Measurements from ENCODE around the gene LRRC31. TPM values are rescaled to one million over a fixed set of nuclear protein-coding genes. Genes with fewer than 3 reads are reported as not detected.
A peak's percentile ranks its signal among the peaks of the same experiment; 100 is the strongest.

Gene LRRC31
- not detected for total RNA-seq

GRCh38 chr3:169869484-169870220, at the start of gene LRRC31:
TSS of gene LRRC31 (minus strand) at chr3:169869935. CDS start at chr3:169869807, 128 bp downstream.
- no peak for DNase-seq (ENCODE audit: low spot score in 2 of 2)
- Mint-ChIP-seq H3K9me3 (no peaks in the 10 kb centered on the region), H3K27ac (no peak within 1 kb of the TSS), H3K36me3 (no peaks in the 10 kb centered on the region)
- ATAC-seq: no peak

DNA sequence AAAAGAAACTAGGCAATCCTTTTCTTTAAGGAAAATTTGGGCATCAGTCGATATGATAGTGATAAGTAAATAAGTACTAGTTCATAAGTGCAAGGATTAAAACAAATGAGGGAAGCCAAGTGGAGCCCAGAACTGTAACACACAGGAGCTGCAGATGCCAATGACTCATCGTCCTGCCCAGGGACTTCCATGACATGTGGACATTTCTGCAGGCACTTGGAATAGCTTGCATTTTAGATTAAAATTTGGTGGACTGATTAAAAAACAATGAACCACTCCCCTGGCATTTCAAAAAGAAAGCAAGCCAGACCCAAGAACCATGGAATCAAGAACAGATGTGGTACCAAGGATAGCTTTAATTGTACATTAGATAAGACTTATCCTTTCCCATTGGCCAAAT, 44.6 kb upstream of the LRRC31 start:
- H3K36me3 Mint-ChIP-seq: no peaks in the 10 kb centered on the region
- DNase-seq (ENCODE audit: low spot score in 2 of 2) (no peak), ATAC-seq (no peak)
- no peaks in the 10 kb centered on the region for H3K9me3 Mint-ChIP-seq
- no peak overlapping the region for H3K27ac Mint-ChIP-seq

DNA sequence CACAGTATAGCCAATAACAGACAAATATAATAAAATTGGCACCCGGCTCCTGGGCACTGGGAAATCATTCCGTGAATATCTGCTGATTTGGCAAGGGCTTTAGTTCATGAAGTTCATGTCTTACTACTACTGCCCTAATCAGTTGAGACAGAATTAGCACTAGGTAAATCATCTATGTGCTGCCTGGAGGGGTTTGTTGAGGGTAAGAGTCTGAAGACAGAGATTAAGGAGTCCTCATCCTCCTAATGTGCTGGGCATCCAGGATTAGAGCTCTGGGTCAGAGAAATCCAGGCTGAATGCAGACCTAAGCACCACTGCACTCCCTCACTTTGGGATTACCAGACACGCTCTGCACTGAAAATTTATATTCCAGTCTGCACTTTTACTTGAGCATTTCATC, 43.6 kb upstream of the LRRC31 start:
- no peaks in the 10 kb centered on the region for H3K36me3 Mint-ChIP-seq
- no peak overlapping the region for H3K27ac Mint-ChIP-seq
- ATAC-seq: no peak
- no peak for DNase-seq (ENCODE audit: low spot score in 2 of 2)
- no peaks in the 10 kb centered on the region for H3K9me3 Mint-ChIP-seq

DNA sequence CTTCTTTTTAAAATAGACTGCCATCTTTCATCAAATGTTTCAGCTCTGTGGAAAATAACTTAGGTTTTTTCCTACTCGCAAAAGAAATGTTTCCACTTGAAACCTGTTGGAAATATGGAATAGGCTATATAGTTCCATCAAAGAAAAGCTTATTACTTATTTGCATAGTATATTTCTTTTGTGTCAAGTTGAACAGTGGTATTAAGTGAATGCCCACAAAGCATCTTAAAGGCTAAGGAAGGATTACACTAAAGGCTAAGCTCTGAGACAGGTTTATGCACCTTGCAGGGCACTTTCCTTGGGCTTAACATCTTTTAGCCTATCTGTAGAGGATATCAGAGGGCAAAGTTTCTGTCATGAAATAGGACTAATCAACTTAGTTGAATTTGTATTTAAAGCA, 41.5 kb upstream of the LRRC31 start, which contains the start of gene SAMD7:
Gene SAMD7, plus strand, starts transcription at position 301 of the 400 bp plus-strand sequence. CDS start 7,927 bp downstream, outside the sequence.
- Mint-ChIP-seq H3K9me3 (no peaks in the 10 kb centered on the region), H3K36me3 (no peaks in the 10 kb centered on the region), H3K27ac (no peak within 1 kb of the TSS)
- ATAC-seq: no peak
- DNase-seq (ENCODE audit: low spot score in 2 of 2): no peak

GRCh38 chr3:169907944-169908343, 38.2 kb upstream of the LRRC31 start:
- Mint-ChIP-seq H3K27ac (no peak overlapping the region), H3K9me3 (peaks cover 0 to 4% of the 10 kb centered on the region in 2 donors), H3K36me3 (peaks cover 8 to 9% of the 10 kb centered on the region in 2 donors)
- ATAC-seq (no peak), DNase-seq (ENCODE audit: low spot score in 2 of 2) (no peak)

- H3K36me3 Mint-ChIP-seq: peaks cover 8 to 11% of the 10 kb centered on the region in 2 donors
- ATAC-seq (no peak), DNase-seq (ENCODE audit: low spot score in 2 of 2) (no peak)
- peaks cover 0 to 7% of the 10 kb centered on the region in 2 donors for H3K9me3 Mint-ChIP-seq
- H3K27ac Mint-ChIP-seq: no peak overlapping the region
These were observed 37.7 kb upstream of the LRRC31 start for GRCh38 chr3:169907476-169907875.

DNA sequence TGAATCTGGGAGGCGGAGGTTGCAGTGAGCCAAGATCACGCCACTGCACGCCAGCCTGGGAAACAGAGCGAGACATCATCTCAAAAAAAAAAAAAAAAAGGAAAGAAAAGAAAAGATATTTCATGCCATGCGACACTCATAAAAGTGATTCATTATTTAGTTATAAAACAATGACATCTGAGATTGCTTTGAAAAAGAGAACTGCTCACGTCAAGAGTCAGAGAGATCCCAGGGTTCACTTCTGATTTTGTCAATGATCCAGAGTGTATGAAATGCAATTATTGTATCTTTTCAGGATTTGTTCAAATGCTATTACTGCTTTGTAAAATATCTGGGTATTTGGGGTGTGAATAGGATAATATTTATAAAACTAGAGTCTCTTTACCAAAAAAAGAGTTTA, 35.7 kb upstream of the LRRC31 start:
- ATAC-seq: no peak
- H3K36me3 Mint-ChIP-seq: peaks cover 19 to 21% of the 10 kb centered on the region in 2 donors
- DNase-seq (ENCODE audit: low spot score in 2 of 2): no peak
- H3K27ac Mint-ChIP-seq: no peak overlapping the region
- H3K9me3 Mint-ChIP-seq: peaks cover 0 to 12% of the 10 kb centered on the region in 2 donors

DNA sequence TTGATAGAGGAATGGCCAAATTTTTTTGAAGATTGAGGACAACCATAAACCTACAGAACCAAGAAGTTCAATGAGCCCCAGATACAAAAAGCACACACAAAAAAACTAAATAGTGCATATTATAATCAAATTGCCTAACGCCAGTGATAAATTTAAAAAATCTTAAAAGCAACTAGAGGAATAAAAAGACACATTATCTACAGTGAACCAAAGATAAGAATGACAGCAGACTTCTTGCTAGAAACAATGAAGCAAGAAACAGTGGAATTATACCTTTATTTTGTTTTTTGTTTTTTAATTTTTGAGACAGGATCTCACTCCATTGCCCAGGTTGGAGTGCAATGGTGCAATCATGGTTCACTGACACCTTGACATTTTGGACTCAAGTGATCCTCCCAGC, 31.7 kb upstream of the LRRC31 start:
- DNase-seq (ENCODE audit: low spot score in 2 of 2) (no peak), ATAC-seq (no peak)
- Mint-ChIP-seq H3K9me3 (peaks cover 0 to 23% of the 10 kb centered on the region in 2 donors), H3K27ac (no peak overlapping the region), H3K36me3 (peaks cover 20 to 26% of the 10 kb centered on the region in 2 donors)

- H3K9me3 Mint-ChIP-seq: peaks cover 0 to 17% of the 10 kb centered on the region in 2 donors
- ATAC-seq: no peak
- no peak overlapping the region for H3K27ac Mint-ChIP-seq
- peaks cover 9 to 18% of the 10 kb centered on the region in 2 donors for H3K36me3 Mint-ChIP-seq
- no peak for DNase-seq (ENCODE audit: low spot score in 2 of 2)
These were observed 27.5 kb upstream of the LRRC31 start for GRCh38 chr3:169897284-169897683.

DNA sequence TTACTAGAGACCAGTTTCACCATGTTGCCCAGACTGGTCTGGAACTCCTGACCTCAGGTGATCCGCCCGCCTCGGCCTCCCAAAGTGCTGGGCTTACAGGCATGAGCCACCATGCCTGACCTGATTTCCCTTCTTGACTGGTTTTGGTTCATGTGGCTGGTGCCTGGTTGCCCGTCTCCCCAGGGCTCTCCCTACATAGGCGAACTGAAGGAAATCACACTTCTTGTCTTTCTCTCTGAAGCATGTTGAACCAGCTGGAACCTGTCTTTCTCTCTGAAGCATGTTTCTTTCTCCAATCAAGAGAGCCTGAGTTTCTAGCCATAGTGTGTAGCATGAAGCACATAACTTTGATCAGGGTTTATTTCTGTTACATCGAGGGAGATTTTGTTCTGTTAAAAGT, 25.3 kb upstream of the LRRC31 start:
- no peak overlapping the region for H3K27ac Mint-ChIP-seq
- ATAC-seq: no peak
- peaks cover 0 to 8% of the 10 kb centered on the region in 2 donors for H3K9me3 Mint-ChIP-seq
- no peak for DNase-seq (ENCODE audit: low spot score in 2 of 2)
- peaks cover 0 to 2% of the 10 kb centered on the region in 2 donors for H3K36me3 Mint-ChIP-seq

- Mint-ChIP-seq H3K36me3 (no peaks in the 10 kb centered on the region), H3K9me3 (peaks cover 0 to under 1% of the 10 kb centered on the region in 2 donors), H3K27ac (no peak overlapping the region)
- DNase-seq (ENCODE audit: low spot score in 2 of 2) (no peak), ATAC-seq (no peak)
These were observed 24.4 kb upstream of the LRRC31 start for GRCh38 chr3:169894110-169894509.

- no peaks in the 10 kb centered on the region for H3K9me3 Mint-ChIP-seq
- H3K36me3 Mint-ChIP-seq: no peaks in the 10 kb centered on the region
- H3K27ac Mint-ChIP-seq: no peak overlapping the region
- ATAC-seq (no peak), DNase-seq (ENCODE audit: low spot score in 2 of 2) (no peak)
These were observed 22.2 kb upstream of the LRRC31 start for GRCh38 chr3:169891886-169892285.

- ATAC-seq (no peak), DNase-seq (ENCODE audit: low spot score in 2 of 2) (no peak)
- H3K36me3 Mint-ChIP-seq: no peaks in the 10 kb centered on the region
- H3K27ac Mint-ChIP-seq: peak overlapping the region in 1 of 2 donors; percentile 9
- H3K9me3 Mint-ChIP-seq: no peaks in the 10 kb centered on the region
These were observed 16.9 kb upstream of the LRRC31 start for GRCh38 chr3:169886671-169887070.

DNA sequence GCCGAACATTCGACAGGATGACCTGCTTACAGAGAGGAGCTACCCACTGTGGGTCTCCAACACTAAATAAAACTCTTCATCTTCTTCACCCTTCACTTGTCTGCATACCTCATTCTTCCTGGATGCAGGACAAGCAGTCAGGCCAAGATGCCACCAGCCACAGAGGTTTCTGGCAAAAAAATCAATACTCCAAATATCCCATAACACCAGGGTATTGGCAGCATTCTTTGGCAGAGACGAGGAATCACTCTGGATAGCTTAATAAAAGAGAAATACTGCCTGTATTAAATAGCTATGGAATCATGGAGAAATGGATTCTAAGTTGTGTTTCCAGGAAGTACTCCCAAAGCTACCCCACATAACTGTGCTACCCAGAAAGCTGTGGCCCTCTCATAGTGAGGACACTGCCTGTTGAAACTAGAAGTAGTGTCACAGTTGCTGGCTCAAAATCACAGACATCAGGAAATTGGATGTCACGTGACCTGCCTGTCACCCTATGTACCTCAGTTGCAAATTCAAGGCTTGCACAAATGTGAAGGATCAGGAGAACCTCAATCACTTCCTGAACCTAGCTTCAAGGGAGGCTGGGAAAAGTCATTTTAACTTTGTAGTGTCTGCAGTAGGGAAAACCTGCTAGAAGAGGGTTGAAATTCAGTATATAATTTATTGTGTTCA, 11.0 kb upstream of the LRRC31 start:
- Mint-ChIP-seq H3K9me3 (no peaks in the 10 kb centered on the region), H3K27ac (no peak overlapping the region), H3K36me3 (no peaks in the 10 kb centered on the region)
- ATAC-seq: no peak
- no peak for DNase-seq (ENCODE audit: low spot score in 2 of 2)

- ATAC-seq (no peak), DNase-seq (ENCODE audit: low spot score in 2 of 2) (no peak)
- no peaks in the 10 kb centered on the region for H3K36me3 Mint-ChIP-seq
- no peaks in the 10 kb centered on the region for H3K9me3 Mint-ChIP-seq
- no peak overlapping the region for H3K27ac Mint-ChIP-seq
These were observed 10.3 kb upstream of the LRRC31 start for GRCh38 chr3:169879845-169880575.

DNA sequence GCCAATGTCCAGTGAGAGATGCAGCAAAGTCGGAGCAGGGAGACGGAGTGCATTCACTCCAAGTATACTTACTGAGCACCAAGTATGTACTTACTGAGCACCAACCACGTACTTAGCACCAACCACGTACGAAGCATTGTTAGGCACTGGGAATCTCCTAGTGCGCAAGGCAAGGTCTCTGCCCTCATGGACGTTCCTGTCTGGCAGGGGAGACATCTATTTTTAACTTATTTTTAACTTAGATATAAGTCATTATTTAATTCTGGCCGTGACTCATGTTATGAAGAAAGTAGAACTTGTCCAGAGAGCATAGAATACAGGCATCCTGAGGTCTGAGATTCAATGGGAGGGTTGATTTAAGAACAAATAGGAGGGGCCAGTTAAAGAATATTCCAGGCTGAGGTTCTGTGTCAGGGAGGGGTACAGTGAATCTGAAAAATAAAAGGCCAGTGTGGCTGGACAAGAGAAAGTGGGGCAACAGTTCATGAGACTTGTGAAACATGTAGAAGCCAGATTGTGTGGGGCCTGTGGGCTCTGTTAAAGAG, 9.3 kb upstream of the LRRC31 start:
- ATAC-seq (no peak), DNase-seq (ENCODE audit: low spot score in 2 of 2) (no peak)
- Mint-ChIP-seq H3K9me3 (no peaks in the 10 kb centered on the region), H3K36me3 (no peaks in the 10 kb centered on the region), H3K27ac (no peak overlapping the region)

Measured in activated naive CD4-positive, alpha-beta T cell treated with anti-CD3 and anti-CD28 coated beads, Interleukin-2, amount 50 U/mL, for 72 hours (primary cell).